Heart left ventricle (tissue), 16 donors: ENCODE results near the gene NUP188. TPM values are rescaled to one million over a fixed set of nuclear protein-coding genes. Genes with fewer than 3 reads are reported as not detected.

ENCODE experiments used
- ATAC-seq, 4 donors: fragments of 200-7000 bp; cut with Tn5 transposase; one replicate each; pipeline ENCODE4 v1.9.1; 2020 to 2022; ENCODE audit warnings: moderate library complexity in 4 of 4, mild to moderate bottlenecking in 3 of 4, moderate number of reproducible peaks in 1 of 4
- DNase-seq, 5 donors: peaks; one replicate each; pipeline ENCODE4 v3.0.0-alpha.2; 2020
- H3K27ac ChIP-seq, 12 donors: fragments of 200-600 bp; sonication (generic) in 4 of 12; one replicate each; pipeline versions ENCODE4 v1.5.0 to v1.8.0; 2016 to 2022; ENCODE audit warnings: mild to moderate bottlenecking in 2 of 12
- H3K27me3 ChIP-seq, 9 donors: fragments of 200-600 bp; sonication (generic) in 2 of 9; one replicate each; pipeline versions ENCODE4 v1.5.1 to v1.8.0; 2016 to 2022; ENCODE audit warnings: mild to moderate bottlenecking in 3 of 9
- H3K36me3 ChIP-seq, 9 donors: fragments of 200-600 bp; sonication (generic) in 2 of 9; one replicate each; pipeline versions ENCODE4 v1.5.0 to v1.8.0; 2018 to 2022; ENCODE audit warnings: mild to moderate bottlenecking in 2 of 9
- H3K4me1 ChIP-seq, 12 donors: fragments of 200-600 bp; sonication (generic) in 4 of 12; one replicate each; pipeline versions ENCODE4 v1.5.0 to v1.8.0; 2016 to 2022; ENCODE audit warnings: mild to moderate bottlenecking in 3 of 12
- H3K4me3 ChIP-seq, 12 donors: fragments of 200-600 bp; sonication (generic) in 4 of 12; one replicate each; pipeline versions ENCODE4 v1.5.0 to v1.8.0; 2017 to 2022; ENCODE audit warnings: mild to moderate bottlenecking in 9 of 12, moderate library complexity in 4 of 12
- H3K9me3 ChIP-seq, 12 donors: fragments of 200-600 bp; sonication (generic) in 4 of 12; one replicate each; pipeline versions ENCODE4 v1.5.0 to v1.8.0; 2016 to 2022; ENCODE audit warnings: mild to moderate bottlenecking in 1 of 12
- CTCF ChIP-seq, 12 donors: fragments of 200-600 bp; sonication (generic) in 4 of 12; IDR thresholded peaks; one replicate each; pipeline versions ENCODE4 v1.5.0 to v1.8.0; 2018 to 2022; ENCODE audit warnings: antibody characterized with exemption in 12 of 12, mild to moderate bottlenecking in 5 of 12
- POLR2A ChIP-seq, 2 donors: fragments of 450-650 bp; IDR thresholded peaks; one replicate each; pipeline ENCODE4 v1.6.1; 2017; ENCODE audit warnings: antibody characterized with exemption in 2 of 2, mild to moderate bottlenecking in 2 of 2, moderate library complexity in 2 of 2
- WGBS, 4 donors: extraction: QIAGEN DNeasy Blood & Tissue Kit in 2 of 4; methylation state at CpG; one replicate each; pipeline versions ENCODE4 v1.1.5 to v1.1.7; 2013 to 2018; 5-methylcytosine and 5-hydroxymethylcytosine counted together
- intact Hi-C, 10 donors: fragments of 100-400 bp; cut with DNase I; formaldehyde crosslinking; loops; one replicate each; pipeline versions ENCODE4 v1.11.1 to v1.14.2; 2022
- polyA plus RNA-seq, 2 donors: library from polyadenylated mRNA; stranded (reverse); fragments of 200-250 nt; gene quantifications; one replicate each; pipeline ENCODE4 v1.2.3, GENCODE V29; 2013
- total RNA-seq, 9 donors: library from RNA; depleted of rRNA in 2 of 9; stranded (reverse); fragments of >200 nt in 2 of 9; fragmentation: NEBNext Ultra II Directional in 3 of 9; extraction: Animal tissue kit (Norgen Biotek cat#: 25700) in 3 of 9; gene quantifications; one replicate each; pipeline versions ENCODE4 v1.1.0 to v1.2.4, GENCODE V29; 2016 to 2023
- donor health status: ischemic (EF 13 %, LVEDD 7.1; RV severe dilation, severe dysfunction).
- donor health status: healthy with polysubstance abuse.
- donor health status: DM: no; HTN: yes; CAD: no.
- donor health status: DM: no; HTN: no; CAD: no.
- donor health status: ischemic (EF 25% LVEDD 6.9; RV normal size, moderate dysfunction).
- donor health status: ischemic (EF 25% LVEDD 5.7; RV mildly dilated, moderate dysfunction).
- donor health status: healthy.
- donor health status: DM: yes; HTN: yes; CAD: no.
- donor health status: ischemic (EF 35%, LVEDD 5.7; RV mildly dilated, moderate dysfunction).
- donor health status: nonischemic (EF 11% LVEDD 7.7; RV severe dilation, severe dysfunction).
- donor health status: DM: yes; HTN: yes; CAD: no.
- donor health status: PGD.
- donor health status: ischemic (EF 29% LVEDD 5.4; RV normal size, mild dysfunction).
- donor health status: nonischemic (EF 23%, LVEDD 6.1; RV moderate dilation, normal function).

The NUP188 gene
- total and polyA plus RNA-seq, 11 donors, result 10.6 to 35.1 (median 22.6) TPM

- no peak for TF ChIP-seq POLR2A (IDR thresholded peaks at IDR 0.05)
- no peak for TF ChIP-seq CTCF (IDR thresholded peaks at IDR 0.05)
- Histone ChIP-seq H3K27me3 (no peaks in the 10 kb centered on the region), H3K27ac (no peak overlapping the region), H3K4me1 (peaks cover 0 to 3% (median 0%) of the 10 kb centered on the region in 12 donors), H3K4me3 (no peak overlapping the region), H3K36me3 (peaks cover 0 to 76% (median 69%) of the 10 kb centered on the region in 9 donors), H3K9me3 (no peaks in the 10 kb centered on the region)
- WGBS, 4 donors, result 95 to 96% (median 95%) methylated on average over 15 to 16 of the region's 16 CpGs
- ATAC-seq (no peak), DNase-seq (no peak)
- intact Hi-C loops, result no loop called here
These were observed 65.5 kb downstream of the NUP188 start for GRCh38 chr9:129012893-129013448.

- intact Hi-C loops, result no loop called here
- no peak for ATAC-seq
- Histone ChIP-seq H3K27me3 (no peaks in the 10 kb centered on the region), H3K9me3 (no peaks in the 10 kb centered on the region), H3K4me3 (no peak overlapping the region), H3K36me3 (peaks cover 0 to 79% (median 63%) of the 10 kb centered on the region in 9 donors), H3K4me1 (no peaks in the 10 kb centered on the region), H3K27ac (no peak overlapping the region)
- no peak for DNase-seq
- TF ChIP-seq CTCF (IDR thresholded peaks at IDR 0.05), result no peak
- TF ChIP-seq POLR2A (IDR thresholded peaks at IDR 0.05), result no peak
- 94 to 100% (median 96%) methylated on average over 1 to 11 of the region's 11 CpGs; no CpG with 5 or more reads in 1 of the 4 donors for WGBS, 4 donors
These were observed 66.2 kb downstream of the NUP188 start for GRCh38 chr9:129013674-129014073.

- 95 to 100% (median 97%) methylated on average over 4 to 11 of the region's 11 CpGs for WGBS, 4 donors
- H3K4me3 ChIP-seq, result no peak overlapping the region
These were observed 66.6 kb downstream of the NUP188 start for GRCh38 chr9:129014124-129014523.

GRCh38 chr9:129014608-129015007 lies 67.1 kb downstream of the NUP188 start:
- ATAC-seq (no peak), DNase-seq (no peak)
- Histone ChIP-seq H3K9me3 (no peaks in the 10 kb centered on the region), H3K36me3 (peaks cover 0 to 80% (median 57%) of the 10 kb centered on the region in 9 donors), H3K27ac (no peak overlapping the region), H3K27me3 (no peaks in the 10 kb centered on the region), H3K4me1 (no peaks in the 10 kb centered on the region), H3K4me3 (no peak overlapping the region)
- 85 to 90% (median 87%) methylated on average over 7 to 8 of the region's 8 CpGs for WGBS, 4 donors
- TF ChIP-seq POLR2A (IDR thresholded peaks at IDR 0.05), result no peak
- TF ChIP-seq CTCF (IDR thresholded peaks at IDR 0.05), result no peak
- intact Hi-C loops, result no loop called here

More at GRCh38 chr9:129014124-129014523, 66.6 kb downstream of the NUP188 start:
- Histone ChIP-seq H3K27ac (no peak overlapping the region), H3K27me3 (no peaks in the 10 kb centered on the region), H3K36me3 (peaks cover 0 to 80% (median 59%) of the 10 kb centered on the region in 9 donors), H3K4me1 (no peaks in the 10 kb centered on the region), H3K9me3 (no peaks in the 10 kb centered on the region)
- DNase-seq (no peak), ATAC-seq (peak in 1 of 4 donors; percentile 8)
- TF ChIP-seq POLR2A (IDR thresholded peaks at IDR 0.05), result no peak
- no peak for TF ChIP-seq CTCF (IDR thresholded peaks at IDR 0.05)
- intact Hi-C loops, result no loop called here
